ENCODE measurements around the gene PCSK6.

GRCh38 chr15:101295607-101296161 lies 193.8 kb downstream of the PCSK6 start:
- no peak for TF ChIP-seq CTCF (IDR thresholded peaks at IDR 0.05; ENCODE audit: insufficient read depth, low read length)
- TF ChIP-seq GABPA (IDR thresholded peaks at IDR 0.05; ENCODE audit: low read depth): no peak
- TF ChIP-seq POLR2AphosphoS5 (IDR thresholded peaks at IDR 0.05; ENCODE audit: low read depth): no peak

All from HL-60 (cell line).